ENCODE data around the gene AQP2. TPM values are rescaled to one million over a fixed set of nuclear protein-coding genes. Genes with fewer than 3 reads are reported as not detected.

AQP2 gene
- total RNA-seq, result not detected
- long read RNA-seq, result 0 reads

- DNase-seq, result peak; percentile 57
- TF ChIP-seq, protein P1, sequence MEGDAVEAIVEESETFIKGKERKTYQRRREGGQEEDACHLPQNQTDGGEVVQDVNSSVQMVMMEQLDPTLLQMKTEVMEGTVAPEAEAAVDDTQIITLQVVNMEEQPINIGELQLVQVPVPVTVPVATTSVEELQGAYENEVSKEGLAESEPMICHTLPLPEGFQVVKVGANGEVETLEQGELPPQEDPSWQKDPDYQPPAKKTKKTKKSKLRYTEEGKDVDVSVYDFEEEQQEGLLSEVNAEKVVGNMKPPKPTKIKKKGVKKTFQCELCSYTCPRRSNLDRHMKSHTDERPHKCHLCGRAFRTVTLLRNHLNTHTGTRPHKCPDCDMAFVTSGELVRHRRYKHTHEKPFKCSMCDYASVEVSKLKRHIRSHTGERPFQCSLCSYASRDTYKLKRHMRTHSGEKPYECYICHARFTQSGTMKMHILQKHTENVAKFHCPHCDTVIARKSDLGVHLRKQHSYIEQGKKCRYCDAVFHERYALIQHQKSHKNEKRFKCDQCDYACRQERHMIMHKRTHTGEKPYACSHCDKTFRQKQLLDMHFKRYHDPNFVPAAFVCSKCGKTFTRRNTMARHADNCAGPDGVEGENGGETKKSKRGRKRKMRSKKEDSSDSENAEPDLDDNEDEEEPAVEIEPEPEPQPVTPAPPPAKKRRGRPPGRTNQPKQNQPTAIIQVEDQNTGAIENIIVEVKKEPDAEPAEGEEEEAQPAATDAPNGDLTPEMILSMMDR (IDR thresholded peaks at IDR 0.05), result no peak
- Histone ChIP-seq H3K4me3 (no peak within 1 kb of the TSS), H3K4me1 (peaks cover 20% of the 10 kb centered on the region), H3K27me3 (peaks cover 20% of the 10 kb centered on the region), H3K36me3 (no peaks in the 10 kb centered on the region), H3K27ac (no peak within 1 kb of the TSS), H3K9me3 (no peaks in the 10 kb centered on the region)
- intact Hi-C loops (cut with DNase I), result no loop called here
- ATAC-seq, result no peak
These were observed at the start of gene AQP2 for GRCh38 chr12:49950273-49951251. AQP2 (plus strand) TSS chr12:49950737; CDS start chr12:49950831, 94 bp downstream.

DNA sequence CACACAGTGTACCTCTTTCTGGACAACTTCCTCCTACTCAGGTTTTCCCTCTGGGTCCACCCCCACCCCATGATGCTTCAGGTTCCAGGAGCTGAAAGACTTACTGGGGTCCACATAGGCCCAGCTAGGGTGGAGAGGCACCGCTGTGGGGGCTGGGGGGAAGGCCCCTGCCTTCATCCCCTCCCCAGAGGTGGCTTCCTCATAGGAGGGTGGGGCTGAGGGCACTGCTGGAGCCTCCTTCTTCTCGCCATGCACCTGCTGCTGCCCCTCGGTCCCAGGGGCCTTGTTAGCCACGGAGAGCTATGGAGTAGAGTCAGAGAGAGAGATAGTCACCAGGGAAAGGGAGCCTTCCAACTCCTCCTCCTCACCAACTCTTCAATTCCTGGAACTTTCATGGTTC is 49.5 kb upstream of the AQP2 start:
- DNase-seq (no peak), ATAC-seq (no peak)

DNA sequence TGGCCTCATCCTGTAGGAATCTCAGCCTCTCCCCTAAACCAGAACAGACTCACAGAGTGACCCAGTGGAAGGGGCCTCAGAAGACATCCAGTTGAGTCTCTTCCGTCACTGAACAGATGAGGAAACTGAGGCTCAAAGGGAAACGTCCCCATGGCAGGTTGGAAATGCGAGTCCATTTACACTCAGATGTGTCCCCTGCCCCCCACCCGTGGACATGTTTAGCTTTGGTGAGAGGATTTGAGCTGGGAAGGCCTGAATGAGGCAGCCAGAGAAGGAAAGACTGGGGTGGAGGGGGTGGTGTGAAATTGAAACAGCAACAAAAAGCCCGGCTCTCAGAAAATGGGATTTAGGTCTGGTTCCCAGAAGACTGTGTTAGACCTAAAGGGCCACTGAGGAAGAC is 48.6 kb upstream of the AQP2 start:
- no peaks in the 10 kb centered on the region for H3K36me3 ChIP-seq
- ATAC-seq (no peak), DNase-seq (no peak)
- H3K27ac ChIP-seq, result no peak overlapping the region
- H3K4me3 ChIP-seq, result no peak overlapping the region
- TF ChIP-seq, protein P1 (IDR thresholded peaks at IDR 0.05), result no peak
- H3K4me1 ChIP-seq, result no peaks in the 10 kb centered on the region
- no peaks in the 10 kb centered on the region for H3K9me3 ChIP-seq
- peaks cover 12% of the 10 kb centered on the region for H3K27me3 ChIP-seq
- intact Hi-C loops (cut with DNase I), result no loop called here

More for the DNA sequence above, 49.5 kb upstream of the AQP2 start:
- intact Hi-C loops (cut with DNase I), result no loop called here
- Histone ChIP-seq H3K36me3 (no peaks in the 10 kb centered on the region), H3K27me3 (peaks cover 12% of the 10 kb centered on the region), H3K4me1 (no peaks in the 10 kb centered on the region), H3K4me3 (no peak overlapping the region), H3K27ac (no peak overlapping the region), H3K9me3 (no peaks in the 10 kb centered on the region)
- TF ChIP-seq, protein P1 (IDR thresholded peaks at IDR 0.05), result no peak

GRCh38 chr12:49902399-49903350 is 47.9 kb upstream of the AQP2 start:
- DNase-seq (no peak), ATAC-seq (no peak)
- Histone ChIP-seq H3K4me1 (no peaks in the 10 kb centered on the region), H3K9me3 (no peaks in the 10 kb centered on the region), H3K4me3 (no peak overlapping the region), H3K36me3 (no peaks in the 10 kb centered on the region), H3K27ac (no peak overlapping the region), H3K27me3 (peaks cover 12% of the 10 kb centered on the region)
- TF ChIP-seq, protein P1 (IDR thresholded peaks at IDR 0.05), result no peak
- intact Hi-C loops (cut with DNase I), result no loop called here

DNA sequence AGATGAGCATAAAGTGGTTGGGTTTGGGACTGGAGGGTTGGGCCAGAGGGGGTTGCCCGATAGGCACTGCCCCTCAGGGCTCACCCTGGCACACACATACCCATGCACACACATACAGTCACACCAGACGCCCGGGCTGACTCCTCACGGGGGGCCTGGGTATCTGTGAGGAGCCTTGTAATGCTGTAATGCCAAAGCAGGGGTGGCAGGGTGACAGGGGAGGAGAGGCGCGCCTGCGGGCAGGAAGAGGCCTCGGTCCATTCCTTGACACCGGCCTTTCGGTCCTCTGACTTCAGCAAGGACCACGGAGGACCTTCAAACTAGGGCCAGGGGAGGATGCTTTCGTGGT is 47.2 kb upstream of the AQP2 start:
- ATAC-seq (no peak), DNase-seq (no peak)
- intact Hi-C loops (cut with DNase I), result no loop called here
- TF ChIP-seq, protein P1 (IDR thresholded peaks at IDR 0.05), result no peak
- no peaks in the 10 kb centered on the region for H3K36me3 ChIP-seq
- H3K4me1 ChIP-seq, result no peaks in the 10 kb centered on the region
- no peak overlapping the region for H3K4me3 ChIP-seq
- H3K9me3 ChIP-seq, result no peaks in the 10 kb centered on the region
- peaks cover 12% of the 10 kb centered on the region for H3K27me3 ChIP-seq
- H3K27ac ChIP-seq, result no peak overlapping the region
